HepG2 (cell line): Measurements from ENCODE around the gene RRAS2. TPM values are rescaled to one million over a fixed set of nuclear protein-coding genes. Genes with fewer than 3 reads are reported as not detected.

Experiments
- ATAC-seq: fragments of 200-7000 bp; cut with Tn5 transposase; 3 replicates; pipeline ENCODE4 v1.9.1; 2020; ENCODE audit warnings: mild to moderate bottlenecking, moderate library complexity
- BruUV-seq: library from RNA; stranded (reverse); fragments of 400-500 nt; replicated peaks from 2 replicates; lab custom pipeline; 2021; lab: Mats Ljungman, UMichigan
- CTCF ChIA-PET: fragments of 300-600 bp; formaldehyde crosslinking; extraction: SDS; loops from one replicate; lab custom pipeline; 2021; ENCODE audit warnings: low total read pairs, inconsistent platforms, low intra/inter-chr PET ratio; lab: Yijun Ruan, JAX
- POLR2A ChIA-PET: fragments of 350-600 bp; sonication (Branson Sonifier 250); formaldehyde crosslinking; loops from one replicate; lab custom pipeline; 2020; ENCODE audit warnings: antibody characterized with exemption, inconsistent platforms; lab: Yijun Ruan, JAX
- DNase-seq: peaks from one replicate; pipeline ENCODE4 v3.0.0-alpha.2; 2015; ENCODE audit warnings: low spot score
- FAIRE-seq: peaks from 3 replicates; lab custom pipeline; 2011; peaks lifted over from hg19 to GRCh38; lab: Jason Lieb, UNC
- H2AFZ ChIP-seq: one replicate; pipeline ENCODE4 v1.6.1; 2011; ENCODE audit warnings: low read length, inconsistent platforms
- H3K27ac ChIP-seq: fragments of 300-600 bp; 3 replicates; pipeline ENCODE4 v1.8.0; 2011; ENCODE audit warnings: mixed run types, mild to moderate bottlenecking, mixed read lengths, low read length, inconsistent platforms; ENCODE audit not compliant: insufficient read depth; ENCODE audit errors: extremely low read length
- H3K27me3 ChIP-seq, 2 experiments: fragments of 200-600 bp in 1 of 2; 2 replicates in 1 of 2; 3 replicates in 1 of 2; pipeline versions ENCODE4 v1.6.0 to v1.8.0; 2011; ENCODE audit warnings: low read length in 2 of 2, mild to moderate bottlenecking in 2 of 2, moderate library complexity in 2 of 2, inconsistent platforms in 1 of 2; ENCODE audit not compliant: insufficient read depth in 2 of 2, control insufficient read depth in 1 of 2
- H3K36me3 ChIP-seq, 2 experiments: fragments of 200-600 bp in 1 of 2; replicated peaks in 1 of 2; 2 replicates in 1 of 2; 3 replicates in 1 of 2; pipeline versions ENCODE4 v1.5.1 to v1.8.0; 2011; ENCODE audit warnings: low read length in 2 of 2, inconsistent platforms in 1 of 2; ENCODE audit not compliant: insufficient read depth in 2 of 2, control insufficient read depth in 1 of 2
- H3K4me1 ChIP-seq: 2 replicates; pipeline ENCODE4 v1.5.1; 2012; ENCODE audit warnings: low read length, inconsistent platforms; ENCODE audit not compliant: insufficient read depth
- H3K4me2 ChIP-seq: 2 replicates; pipeline ENCODE4 v1.6.0; 2011; ENCODE audit warnings: low read depth, low read length, inconsistent platforms
- H3K4me3 ChIP-seq, 3 experiments: fragments of 200-600 bp in 1 of 3; sonication (generic), shearing (Covaris generic) in 1 of 3; replicated peaks in 1 of 3; 2 replicates each; pipeline ENCODE4 v1.5.1; 2011 to 2016; ENCODE audit warnings: low read length in 3 of 3, inconsistent platforms in 2 of 3, low read depth in 2 of 3, mild to moderate bottlenecking in 2 of 3, control low read depth in 1 of 3, mixed read lengths in 1 of 3; ENCODE audit not compliant: insufficient read depth in 1 of 3
- H3K79me2 ChIP-seq: one replicate; pipeline ENCODE4 v1.6.1; 2011; ENCODE audit warnings: low read length, inconsistent platforms; ENCODE audit not compliant: insufficient read depth
- H3K9ac ChIP-seq: 2 replicates; pipeline ENCODE4 v1.6.0; 2011; ENCODE audit warnings: mild to moderate bottlenecking, low read depth, low read length, inconsistent platforms; ENCODE audit not compliant: insufficient read depth
- H3K9me3 ChIP-seq: 2 replicates; pipeline ENCODE4 v1.5.1; 2012; ENCODE audit warnings: mild to moderate bottlenecking, low read length
- H4K20me1 ChIP-seq: 2 replicates; pipeline ENCODE4 v1.6.0; 2011; ENCODE audit warnings: inconsistent platforms, mild to moderate bottlenecking, low read length, moderate library complexity; ENCODE audit not compliant: insufficient read depth
- MAFF ChIP-seq: IDR thresholded peaks from 2 replicates; pipeline ENCODE4 v1.6.1; 2011; ENCODE audit warnings: low read depth, low read length, improper control_type of control experiment
- MAFK ChIP-seq, 2 experiments: IDR thresholded peaks in 1 of 2; conservative IDR thresholded peaks in 1 of 2; 2 replicates each; pipeline ENCODE4 v1.6.1; 2011; ENCODE audit warnings: improper control_type of control experiment in 2 of 2, low read length in 2 of 2
- PHF8 ChIP-seq: sonication (generic); formaldehyde crosslinking; IDR thresholded peaks from 2 replicates; pipeline ENCODE4 v1.5.0; 2020; ENCODE audit warnings: missing genetic modification reagents
- ZBTB4 ChIP-seq: sonication (generic); formaldehyde crosslinking; IDR thresholded peaks from 2 replicates; pipeline ENCODE4 v1.4.0; 2020; ENCODE audit warnings: missing genetic modification reagents, mild to moderate bottlenecking, borderline replicate concordance
- ZSCAN25 ChIP-seq: sonication (generic); formaldehyde crosslinking; IDR thresholded peaks from 2 replicates; pipeline ENCODE4 v1.8.0; 2022; ENCODE audit warnings: mild to moderate bottlenecking, missing genetic modification reagents
- WGBS: methylation state at CpG from one replicate; pipeline ENCODE4 v1.1.6; 2017; ENCODE audit warnings: low lambda C conversion rate; 5-methylcytosine and 5-hydroxymethylcytosine counted together
- in situ Hi-C: cut with HindIII; loops from 2 replicates; pipeline ENCODE4 v1.10.0; 2017; ENCODE audit warnings: low pct_unique_long_range_greater_than_20kb; ENCODE audit not compliant: extremely low pct_ligation_motif_present
- intact Hi-C: fragments of 100-400 bp; cut with micrococcal nuclease; formaldehyde crosslinking; loops from one replicate; pipeline ENCODE4 v1.10.0; 2022; ENCODE audit not compliant: unreplicated experiment
- polyA plus RNA-seq, 8 experiments: library from polyadenylated mRNA; depleted of rRNA in 3 of 8; stranded (reverse) in 7 of 8; unstranded in 1 of 8; fragments of >200 nt; fragmentation: Illumina TruSeq in 4 of 8; extraction: Trizol in 4 of 8; gene quantifications; 2 replicates each; pipeline versions ENCODE4 v1.2.1 to v1.2.3, GENCODE V29; 2011 to 2016; ENCODE audit warnings: low read depth in 4 of 8, missing spikeins in 1 of 8, mixed read lengths in 1 of 8; ENCODE audit not compliant: insufficient read depth in 1 of 8
- total RNA-seq, 5 experiments: library from RNA; depleted of rRNA; stranded (reverse); fragments of >200 nt; fragmentation: Illumina TruSeq; extraction: Trizol; gene quantifications; 2 replicates each; pipeline ENCODE4 v1.2.3, GENCODE V29; 2016; ENCODE audit warnings: low read depth in 1 of 5
- TF ChIP-seq, protein P1 (sequence below): sonication (generic); formaldehyde crosslinking; IDR thresholded peaks from 2 replicates; pipeline ENCODE4 v1.4.0; 2020; ENCODE audit warnings: missing genetic modification reagents

RRAS2 gene
- total and polyA plus RNA-seq, 2 of the 13 experiments (the other 11 are each of a cell fraction or from before 2014, with no cell fraction given), result 19.0 to 44.1 TPM

GRCh38 chr11:14334192-14334591 lies 24.8 kb downstream of the RRAS2 start:
- no peak for DNase-seq
- POLR2A ChIA-PET, result no interaction called here
- no TSS peak for BruUV-seq

More at GRCh38 chr11:14334192-14334591, 24.8 kb downstream of the RRAS2 start:
- peaks cover 31% of the 10 kb centered on the region for H3K4me1 ChIP-seq
- H3K27ac ChIP-seq, result no peak overlapping the region
- no peak overlapping the region for H3K9ac ChIP-seq
- in situ Hi-C loops (no loop called here), intact Hi-C loops (no loop called here)
- H4K20me1 ChIP-seq, result peaks cover 4% of the 10 kb centered on the region; the same call in 1 of the 2 replicates
- H3K27me3 ChIP-seq, result no peaks in the 10 kb centered on the region
- H3K9me3 ChIP-seq, result no peaks in the 10 kb centered on the region
- peaks cover 72% of the 10 kb centered on the region for H3K79me2 ChIP-seq
- H3K4me3 ChIP-seq, result no peak overlapping the region
- CTCF ChIA-PET, result no interaction called here
- ATAC-seq (no peak), FAIRE-seq (no peak)
- H3K36me3 ChIP-seq, result no peaks in the 10 kb centered on the region
- H2AFZ ChIP-seq, result no peak overlapping the region
- 43% methylated on average over 1 of the region's 1 CpG for WGBS
- no peak overlapping the region for H3K4me2 ChIP-seq
- no peak for TF ChIP-seq ZBTB4 (CRISPR knock-in tag)
- TF ChIP-seq MAFK (conservative IDR thresholded peaks at IDR 0.05 in 1 of 2, IDR thresholded peaks at IDR 0.05 in 1 of 2; ENCODE audit: low read length in 2 of 2), result peak; percentile 67 to 89
- TF ChIP-seq PHF8 (CRISPR knock-in tag), result no peak
- no peak for TF ChIP-seq ZSCAN25
- peak; percentile 78 for TF ChIP-seq MAFF
- TF ChIP-seq, protein P1, sequence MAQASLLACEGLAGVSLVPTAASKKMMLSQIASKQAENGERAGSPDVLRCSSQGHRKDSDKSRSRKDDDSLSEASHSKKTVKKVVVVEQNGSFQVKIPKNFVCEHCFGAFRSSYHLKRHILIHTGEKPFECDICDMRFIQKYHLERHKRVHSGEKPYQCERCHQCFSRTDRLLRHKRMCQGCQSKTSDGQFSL, result no peak
